ENCODE results near the gene PCBP2. TPM values are rescaled to one million over a fixed set of nuclear protein-coding genes. Genes with fewer than 3 reads are reported as not detected.

Gene PCBP2
- polyA plus RNA-seq, 3 donors = 79.6 to 588 (median 81.9) TPM

DNA sequence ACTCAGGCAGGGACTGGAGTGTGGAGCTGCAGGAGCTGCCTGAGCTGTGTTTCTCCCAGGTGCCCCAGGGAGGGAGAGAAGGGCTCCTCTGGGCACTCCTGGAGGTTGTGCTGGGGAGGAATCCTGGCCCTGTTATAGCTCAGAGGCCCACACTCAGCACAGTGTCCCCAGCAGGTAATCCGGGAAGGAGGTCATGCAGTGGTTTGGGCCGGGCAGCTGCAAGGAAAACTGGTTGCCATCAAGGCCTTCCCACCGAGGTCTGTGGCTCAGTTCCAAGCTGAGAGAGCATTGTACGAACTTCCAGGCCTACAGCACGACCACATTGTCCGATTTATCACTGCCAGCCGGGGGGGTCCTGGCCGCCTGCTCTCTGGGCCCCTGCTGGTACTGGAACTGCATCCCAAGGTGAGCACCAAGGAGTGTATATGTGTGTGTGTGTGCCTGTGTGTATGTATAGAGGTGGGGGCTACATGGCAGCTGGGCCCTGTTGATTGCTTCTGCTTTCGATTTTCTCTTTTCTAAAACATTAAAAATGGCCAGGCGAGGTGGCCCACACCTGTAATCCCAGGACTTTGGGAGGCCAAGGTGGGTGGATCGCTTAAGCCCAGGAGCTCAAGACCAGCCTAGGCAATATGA lies 26.3 kb upstream of the PCBP2 start:
- H3K4me3 Mint-ChIP-seq = no peak overlapping the region
- H3K9me3 Mint-ChIP-seq = no peaks in the 10 kb centered on the region
- peaks cover 6% of the 10 kb centered on the region for H3K4me1 Mint-ChIP-seq
- no peaks in the 10 kb centered on the region for H4K20me1 ChIP-seq (ENCODE audit: insufficient read depth, low read length)
- H3K36me3 ChIP-seq (replicated peaks in 1 of 2; ENCODE audit: control insufficient read depth in 1 of 2, insufficient read depth in 2 of 2, low read length in 2 of 2) = no peaks in the 10 kb centered on the region
- TF ChIP-seq, protein P1, sequence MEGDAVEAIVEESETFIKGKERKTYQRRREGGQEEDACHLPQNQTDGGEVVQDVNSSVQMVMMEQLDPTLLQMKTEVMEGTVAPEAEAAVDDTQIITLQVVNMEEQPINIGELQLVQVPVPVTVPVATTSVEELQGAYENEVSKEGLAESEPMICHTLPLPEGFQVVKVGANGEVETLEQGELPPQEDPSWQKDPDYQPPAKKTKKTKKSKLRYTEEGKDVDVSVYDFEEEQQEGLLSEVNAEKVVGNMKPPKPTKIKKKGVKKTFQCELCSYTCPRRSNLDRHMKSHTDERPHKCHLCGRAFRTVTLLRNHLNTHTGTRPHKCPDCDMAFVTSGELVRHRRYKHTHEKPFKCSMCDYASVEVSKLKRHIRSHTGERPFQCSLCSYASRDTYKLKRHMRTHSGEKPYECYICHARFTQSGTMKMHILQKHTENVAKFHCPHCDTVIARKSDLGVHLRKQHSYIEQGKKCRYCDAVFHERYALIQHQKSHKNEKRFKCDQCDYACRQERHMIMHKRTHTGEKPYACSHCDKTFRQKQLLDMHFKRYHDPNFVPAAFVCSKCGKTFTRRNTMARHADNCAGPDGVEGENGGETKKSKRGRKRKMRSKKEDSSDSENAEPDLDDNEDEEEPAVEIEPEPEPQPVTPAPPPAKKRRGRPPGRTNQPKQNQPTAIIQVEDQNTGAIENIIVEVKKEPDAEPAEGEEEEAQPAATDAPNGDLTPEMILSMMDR (IDR thresholded peaks at IDR 0.05) = no peak
- no peak overlapping the region for H3K4me3 ChIP-seq (replicated peaks in 1 of 3; ENCODE audit: low read depth in 2 of 3, low read length in 3 of 3)
- H3K9ac ChIP-seq (ENCODE audit: insufficient read depth, low read length, poor library complexity, severe bottlenecking) = no peak overlapping the region
- H3K9me3 ChIP-seq (replicated peaks in 1 of 2; ENCODE audit: control insufficient read depth in 1 of 2, insufficient read depth in 1 of 2, low read length in 2 of 2) = no peaks in the 10 kb centered on the region
- H3K79me2 ChIP-seq (ENCODE audit: insufficient read depth, low read length) = no peaks in the 10 kb centered on the region
- no peak overlapping the region for H3K4me2 ChIP-seq (replicated peaks; ENCODE audit: extremely low read depth, low read length, poor library complexity, severe bottlenecking)
- intact Hi-C loops (cut with micrococcal nuclease) = no loop called here
- no peak overlapping the region for H2AFZ ChIP-seq (ENCODE audit: insufficient read depth, low read depth, low read length, poor library complexity, severe bottlenecking)
- peak overlapping the region in 1 of 7 donors; percentile 61 for H3K27ac Mint-ChIP-seq
- DNase-seq = no peak
- no peaks in the 10 kb centered on the region for H3K27me3 ChIP-seq (ENCODE audit: control insufficient read depth in 2 of 2, insufficient read depth in 2 of 2, low read length in 2 of 2)
- WGBS (ENCODE audit: insufficient coverage) = 84% methylated on average over 10 of the region's 11 CpGs
- no peak overlapping the region for H3K27ac ChIP-seq (ENCODE audit: low read depth in 1 of 2, low read length in 2 of 2)
- H3K4me1 ChIP-seq (ENCODE audit: control insufficient read depth in 1 of 2, insufficient read depth in 2 of 2, low read length in 2 of 2) = peaks cover 4 to 5% of the 10 kb centered on the region in 2 donors
- H3K36me3 Mint-ChIP-seq = no peaks in the 10 kb centered on the region
- peaks cover 1 to 7% (median 4%) of the 10 kb centered on the region in 3 donors for H3K27me3 Mint-ChIP-seq (ENCODE audit: low read depth in 3 of 3)

DNA sequence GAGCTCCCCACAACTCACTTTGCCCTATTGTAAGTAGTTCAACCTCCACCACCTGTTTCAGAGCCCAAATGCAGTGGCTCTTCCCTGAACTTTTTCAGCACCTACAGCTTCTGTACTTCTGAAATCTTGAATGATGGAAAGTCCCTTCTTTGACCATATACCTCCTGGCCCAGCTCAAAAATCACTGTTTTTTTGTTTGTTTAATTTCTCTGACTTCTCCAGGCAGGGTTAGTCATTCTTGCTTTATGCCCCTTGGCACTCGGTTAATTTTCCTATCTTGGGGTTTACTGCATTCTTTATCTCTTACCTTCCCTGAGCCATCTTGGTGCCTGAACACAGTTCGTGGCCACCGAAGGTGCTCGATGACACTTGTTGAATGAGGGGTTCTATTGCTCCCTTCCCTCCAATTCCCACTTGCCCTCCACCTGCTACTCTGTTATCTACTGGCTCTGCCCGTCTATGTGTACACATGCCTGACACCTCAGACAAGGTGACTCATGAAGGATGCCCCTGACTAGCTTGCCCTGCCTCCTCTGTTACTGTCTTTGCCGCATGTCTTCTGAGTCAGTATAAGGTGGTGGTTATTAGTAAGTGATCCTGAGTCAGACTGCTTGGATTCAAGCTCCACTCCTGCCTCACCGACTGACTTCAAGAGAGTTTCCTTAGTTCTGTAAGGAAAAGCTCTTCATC lies 23.9 kb upstream of the PCBP2 start:
- Histone ChIP-seq H3K27me3 (ENCODE audit: control insufficient read depth in 2 of 2, insufficient read depth in 2 of 2, low read length in 2 of 2) (no peaks in the 10 kb centered on the region), H3K27ac (ENCODE audit: low read depth in 1 of 2, low read length in 2 of 2) (no peak overlapping the region), H3K9me3 (replicated peaks in 1 of 2; ENCODE audit: control insufficient read depth in 1 of 2, insufficient read depth in 1 of 2, low read length in 2 of 2) (no peaks in the 10 kb centered on the region), H3K4me1 (ENCODE audit: control insufficient read depth in 1 of 2, insufficient read depth in 2 of 2, low read length in 2 of 2) (no peaks in the 10 kb centered on the region), H3K4me2 (replicated peaks; ENCODE audit: extremely low read depth, low read length, poor library complexity, severe bottlenecking) (no peak overlapping the region), H4K20me1 (ENCODE audit: insufficient read depth, low read length) (no peaks in the 10 kb centered on the region), H3K79me2 (ENCODE audit: insufficient read depth, low read length) (no peaks in the 10 kb centered on the region), H3K4me3 (replicated peaks in 1 of 3; ENCODE audit: low read depth in 2 of 3, low read length in 3 of 3) (no peak overlapping the region), H3K9ac (ENCODE audit: insufficient read depth, low read length, poor library complexity, severe bottlenecking) (no peak overlapping the region), H3K36me3 (replicated peaks in 1 of 2; ENCODE audit: control insufficient read depth in 1 of 2, insufficient read depth in 2 of 2, low read length in 2 of 2) (no peaks in the 10 kb centered on the region), H2AFZ (ENCODE audit: insufficient read depth, low read depth, low read length, poor library complexity, severe bottlenecking) (no peak overlapping the region)
- H3K27me3 Mint-ChIP-seq (ENCODE audit: low read depth in 3 of 3) = peaks cover 4 to 7% (median 4%) of the 10 kb centered on the region in 3 donors
- intact Hi-C loops (cut with micrococcal nuclease) = no loop called here
- TF ChIP-seq, protein P1 (IDR thresholded peaks at IDR 0.05) = no peak
- no peaks in the 10 kb centered on the region for H3K4me1 Mint-ChIP-seq
- peak in 1 of 3 donors; percentile 27 for DNase-seq
- WGBS (ENCODE audit: insufficient coverage) = 100% methylated on average over 3 of the region's 7 CpGs
- H3K4me3 Mint-ChIP-seq = no peak overlapping the region
- H3K36me3 Mint-ChIP-seq = no peaks in the 10 kb centered on the region
- no peak overlapping the region for H3K27ac Mint-ChIP-seq
- H3K9me3 Mint-ChIP-seq = no peaks in the 10 kb centered on the region

All from CD14-positive monocyte (primary cell).